Embryonic facial prominence (tissue), 1 donor: ENCODE results near the gene CPN1.
A peak's percentile ranks its signal among the peaks of the same experiment; 100 is the strongest.
"Not testable (repeated sequence)": the region's sequence is repeated elsewhere in the genome, so short reads cannot be mapped to it uniquely, and the experiment has no call there.

Experiments used
- DNase-seq: peaks from one replicate; pipeline ENCODE4 v3.0.0-alpha.2; 2016; ENCODE audit errors: extremely low spot score

The CPN1 gene

GRCh38 chr10:100024748-100025147 is 56.9 kb downstream of the CPN1 start:
- no peak for DNase-seq

- DNase-seq: no peak
Observed at GRCh38 chr10:100022403-100022802, 59.3 kb downstream of the CPN1 start.

- DNase-seq: no peak
Observed at GRCh38 chr10:100021322-100021721, 60.3 kb downstream of the CPN1 start.

- no peak for DNase-seq
Observed at GRCh38 chr10:100020886-100021253, 60.8 kb downstream of the CPN1 start.

GRCh38 chr10:100020142-100020885 is 61.4 kb downstream of the CPN1 start:
- no peak for DNase-seq

GRCh38 chr10:100019787-100020141 is 61.9 kb downstream of the CPN1 start:
- no peak for DNase-seq

- DNase-seq: no peak
Observed at GRCh38 chr10:100014071-100014762, 67.5 kb downstream of the CPN1 start.

- no peak for DNase-seq
Observed at GRCh38 chr10:100013621-100014020, 68.0 kb downstream of the CPN1 start.

GRCh38 chr10:100011906-100012305 is 69.8 kb downstream of the CPN1 start:
- DNase-seq: not testable (repeated sequence)

- DNase-seq: peak; percentile 70
Observed at GRCh38 chr10:100009793-100010676, 71.6 kb downstream of the CPN1 start, which contains the start of gene DNMBP. Gene DNMBP, minus strand, starts transcription at chr10:100009947. Its CDS starts 37,823 bp downstream, at chr10:99972124.

- no peak for DNase-seq
Observed at GRCh38 chr10:100009283-100009792, 72.3 kb downstream of the CPN1 start.

- no peak for DNase-seq
Observed at GRCh38 chr10:100008708-100009282, 72.9 kb downstream of the CPN1 start.

GRCh38 chr10:100008142-100008522 is 73.5 kb downstream of the CPN1 start:
- no peak for DNase-seq

GRCh38 chr10:100007231-100008141 is 74.2 kb downstream of the CPN1 start:
- no peak for DNase-seq

GRCh38 chr10:100006243-100006886 is 75.3 kb downstream of the CPN1 start:
- no peak for DNase-seq

- no peak for DNase-seq
Observed at GRCh38 chr10:100004805-100005510, 76.7 kb downstream of the CPN1 start.

- no peak for DNase-seq
Observed at GRCh38 chr10:100000109-100000644, 81.5 kb downstream of the CPN1 start.

- DNase-seq: no peak
Observed at GRCh38 chr10:99999319-100000108, 82.2 kb downstream of the CPN1 start.
